HG03575 (cell line): Measurements from ENCODE around the gene PGC.

Experiments
- ATAC-seq: cut with Tn5 transposase; IDR thresholded peaks from one replicate; pipeline ENCODE4 v1.9.1; 2021; ENCODE audit not compliant: unreplicated experiment, insufficient number of reproducible peaks, low FRiP score; ENCODE audit errors: extremely low read depth

PGC gene

GRCh38 chr6:41733707-41734665 is 13.2 kb downstream of the PGC start:
- ATAC-seq, result no peak

DNA sequence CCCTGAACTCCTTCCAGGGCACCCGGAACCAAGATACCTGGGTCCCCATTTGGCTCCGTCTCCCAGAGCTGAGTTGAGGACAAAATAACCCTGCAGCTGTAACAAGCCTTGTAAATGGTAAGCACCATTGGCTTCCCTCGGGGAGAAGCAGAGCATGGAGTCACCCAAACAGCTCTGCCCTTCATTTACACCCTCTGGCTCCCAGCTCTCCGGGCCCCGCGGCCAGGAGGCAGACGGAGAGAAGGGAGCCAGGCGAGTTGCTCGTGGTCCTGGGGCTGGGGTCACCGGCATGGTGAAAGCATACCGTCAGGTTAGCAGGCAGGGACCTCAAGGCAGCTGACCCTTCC is 13.9 kb downstream of the PGC start:
- ATAC-seq, result no peak

DNA sequence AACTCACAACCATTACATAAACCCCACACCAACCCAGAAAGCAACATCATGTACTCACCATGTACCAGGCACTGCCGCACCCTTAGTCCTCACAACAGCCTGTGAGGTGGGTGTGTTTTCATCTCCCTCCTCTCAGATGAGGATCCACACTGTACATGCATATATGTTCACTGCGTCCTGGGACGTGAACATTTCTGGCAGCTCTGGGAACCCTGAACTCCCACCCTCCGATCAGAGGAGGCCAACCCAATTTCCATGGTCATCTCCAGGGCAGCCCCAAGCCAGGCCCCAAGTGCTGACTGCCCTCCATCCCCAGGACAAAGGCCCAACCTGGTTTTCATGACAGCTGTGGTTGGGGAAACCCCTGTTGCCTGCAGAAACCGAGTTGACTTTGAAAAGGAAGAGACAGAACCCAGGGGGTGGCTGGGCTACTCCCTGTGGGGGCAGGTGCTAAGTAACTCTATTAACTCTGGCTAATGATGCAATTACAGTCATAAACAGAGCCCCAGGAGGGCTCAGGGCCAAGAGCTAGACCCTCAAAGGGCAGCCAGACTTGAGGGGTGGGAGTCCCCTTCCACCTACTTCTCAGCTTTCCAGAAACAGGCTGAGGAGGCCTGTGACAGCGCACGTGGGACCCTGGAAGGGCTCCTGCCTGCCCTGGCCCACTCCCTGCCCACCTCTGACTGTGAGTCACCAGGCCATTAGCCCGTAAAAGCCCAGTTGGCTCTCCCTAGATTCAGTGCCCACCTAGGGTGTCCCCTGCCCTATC is 14.4 kb downstream of the PGC start:
- no peak for ATAC-seq

GRCh38 chr6:41732149-41732548 is 15.0 kb downstream of the PGC start:
- no peak for ATAC-seq

- ATAC-seq, result no peak
These were observed 15.6 kb downstream of the PGC start for GRCh38 chr6:41731561-41732086.

DNA sequence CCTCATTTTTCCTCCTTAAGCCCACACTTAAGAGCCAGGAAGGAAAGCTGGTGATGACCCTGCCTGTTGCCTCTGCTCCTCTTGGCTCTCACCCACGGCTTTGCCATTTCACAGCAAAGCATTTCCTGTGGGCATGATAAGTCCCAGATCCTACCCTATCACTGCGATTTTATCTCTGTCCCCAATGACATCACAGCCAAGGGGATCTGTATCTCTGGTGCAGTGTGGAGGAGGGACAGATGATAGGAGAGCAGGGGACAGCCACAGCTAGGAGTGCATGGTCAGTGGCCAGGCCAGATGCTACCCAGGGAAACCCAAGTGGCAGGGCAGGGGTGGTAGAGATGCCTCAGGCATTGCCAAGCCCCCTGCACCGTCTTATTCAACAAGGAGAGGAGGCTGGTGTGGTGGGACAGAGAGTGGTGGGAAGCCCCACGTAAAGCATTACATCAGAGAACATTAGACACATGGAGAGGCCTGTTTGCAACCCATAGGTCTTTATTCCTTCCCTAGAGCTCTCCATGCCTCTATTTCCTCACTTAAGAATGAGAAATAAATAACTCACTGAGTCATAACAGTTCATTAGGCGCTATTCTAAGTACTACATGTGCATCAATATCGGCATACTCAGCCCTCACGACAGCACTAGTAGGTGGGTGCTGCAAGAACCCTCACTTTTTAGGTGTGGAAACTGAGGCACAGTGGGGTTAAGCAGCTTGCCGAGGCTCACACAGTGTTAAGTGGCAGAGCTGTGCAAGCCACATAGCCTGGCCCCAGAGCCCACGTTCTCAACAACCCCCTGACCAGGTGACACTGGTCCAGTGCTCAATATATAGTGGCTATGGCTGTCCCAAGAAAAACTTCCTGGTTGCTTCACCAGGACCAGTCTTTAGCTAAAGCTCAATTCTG is 16.4 kb downstream of the PGC start:
- no peak for ATAC-seq

- no peak for ATAC-seq
These were observed 17.6 kb downstream of the PGC start for GRCh38 chr6:41729624-41730023.

GRCh38 chr6:41728954-41729353 is 18.2 kb downstream of the PGC start:
- ATAC-seq, result no peak

DNA sequence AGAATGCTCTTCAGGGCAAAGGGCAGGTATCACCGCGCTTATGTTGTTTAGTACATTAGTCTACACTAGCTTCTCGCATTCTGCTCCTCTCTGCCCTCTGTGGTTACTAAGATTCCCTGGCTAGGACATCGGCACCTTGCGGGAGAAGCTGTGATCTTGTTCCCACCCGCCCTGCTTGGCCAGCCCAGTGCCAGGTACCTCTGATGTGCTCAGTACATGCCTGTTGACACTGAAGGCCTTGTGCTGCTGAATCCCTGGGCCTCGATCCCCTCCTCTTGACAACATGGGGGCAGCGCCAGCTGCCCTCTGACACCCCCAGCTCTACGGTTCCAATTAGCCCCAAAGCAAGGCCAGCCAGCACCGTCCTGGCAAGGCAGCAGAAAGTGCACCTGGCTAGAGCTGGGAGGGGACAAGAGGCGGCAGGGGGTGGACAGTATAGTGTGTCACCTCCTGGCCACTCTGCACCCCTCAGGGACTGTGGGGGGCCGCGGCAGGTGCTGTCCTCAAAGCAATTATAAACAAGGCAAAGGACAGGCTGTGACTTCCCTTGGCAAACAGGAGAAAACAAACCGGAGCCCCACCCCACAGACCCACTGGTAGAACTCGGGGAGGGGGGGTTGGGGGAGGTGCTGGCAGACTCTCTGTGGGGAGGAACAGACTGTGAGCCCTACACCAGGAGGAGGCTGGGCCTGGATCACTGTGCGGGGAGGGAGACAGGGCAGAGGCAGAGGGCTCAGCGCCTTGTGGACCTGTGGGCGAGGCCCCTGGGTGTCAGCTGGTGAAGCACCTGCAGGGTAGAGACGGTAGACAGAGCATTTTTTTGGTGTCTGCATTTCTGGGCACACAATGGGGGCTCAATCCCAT is 18.9 kb downstream of the PGC start:
- ATAC-seq, result no peak

DNA sequence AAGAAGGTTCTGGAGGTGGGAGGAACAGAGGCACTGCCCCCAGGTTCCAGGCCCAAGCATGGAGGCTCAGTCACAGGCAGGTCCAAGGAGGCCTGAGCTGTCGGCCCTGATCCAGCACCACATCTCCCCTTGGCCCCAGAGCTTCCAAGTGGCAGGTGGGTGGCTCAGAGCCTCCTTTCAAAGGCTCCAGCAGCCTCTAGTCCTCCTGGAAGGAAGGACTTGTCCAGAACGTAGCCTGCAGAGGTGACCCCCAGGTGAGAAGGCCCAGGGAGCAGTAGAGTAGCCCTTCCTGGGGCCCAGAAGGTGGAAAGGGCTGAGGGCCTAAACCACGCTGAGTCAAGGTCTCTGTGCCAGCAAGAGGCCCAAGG is 19.5 kb downstream of the PGC start:
- ATAC-seq, result no peak

DNA sequence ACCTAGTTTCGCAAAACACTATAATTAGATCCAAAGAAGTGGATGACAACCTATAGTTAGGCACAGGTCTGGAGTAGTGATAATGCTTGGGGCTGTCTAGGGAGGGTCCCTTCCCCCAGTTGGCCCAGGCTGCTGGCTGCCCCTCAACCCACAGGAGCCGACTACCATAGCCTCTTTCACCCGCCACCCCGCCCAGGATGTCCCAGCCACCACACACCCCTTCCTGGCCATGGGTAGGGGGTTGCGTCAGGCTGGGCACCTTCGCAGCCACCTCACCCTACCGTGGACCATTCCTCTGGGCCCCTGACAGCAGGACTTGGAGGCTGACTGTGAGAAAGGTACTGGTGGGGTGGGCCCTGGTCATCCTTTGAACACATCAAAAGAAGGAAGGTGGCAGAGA is 20.3 kb downstream of the PGC start:
- ATAC-seq, result no peak

DNA sequence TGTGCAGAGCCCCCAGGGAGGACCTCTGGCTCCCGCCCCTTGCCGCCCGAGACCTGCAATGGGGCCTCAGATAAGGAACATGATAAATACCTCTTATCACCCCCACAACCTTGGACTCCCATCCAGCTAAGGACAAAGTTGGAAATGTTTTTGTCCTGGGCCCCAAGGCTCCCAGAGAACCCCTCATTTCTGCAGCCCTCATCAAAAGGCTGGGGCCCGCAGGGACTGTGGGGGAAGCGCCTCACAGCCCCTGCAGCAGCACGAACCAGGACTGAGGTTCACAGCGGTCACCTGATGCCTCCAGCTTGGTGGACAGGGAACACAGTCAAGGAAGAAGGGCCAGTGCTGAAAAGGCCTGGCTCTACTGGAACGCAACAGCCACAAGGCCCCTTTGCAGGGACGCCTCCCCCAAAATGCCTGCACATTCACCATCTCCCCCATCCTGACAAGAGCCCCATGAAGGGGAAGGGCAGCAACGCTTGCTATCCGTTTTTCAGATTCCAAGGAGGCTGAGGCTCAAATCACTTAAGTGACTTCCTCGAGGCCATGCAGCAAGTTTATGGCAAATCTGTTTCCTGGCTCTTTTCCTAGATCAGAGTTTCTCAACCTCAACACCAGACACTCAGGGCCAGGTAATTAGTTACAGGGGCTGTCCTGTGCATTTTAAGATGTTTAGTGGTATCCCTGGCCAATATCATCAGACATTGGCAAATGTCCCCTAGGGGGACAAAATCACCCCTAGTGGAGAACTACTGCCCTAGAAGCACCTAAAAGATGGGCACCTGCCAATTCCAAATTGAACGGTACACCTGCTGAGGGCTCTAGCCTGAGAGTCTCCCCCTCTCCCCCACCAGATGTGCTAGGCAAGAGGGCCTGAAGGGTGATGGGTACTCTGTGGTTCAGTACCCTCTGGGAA is 22.4 kb downstream of the PGC start:
- ATAC-seq, result no peak

GRCh38 chr6:41724228-41724580 is 23.0 kb downstream of the PGC start:
- ATAC-seq, result no peak

DNA sequence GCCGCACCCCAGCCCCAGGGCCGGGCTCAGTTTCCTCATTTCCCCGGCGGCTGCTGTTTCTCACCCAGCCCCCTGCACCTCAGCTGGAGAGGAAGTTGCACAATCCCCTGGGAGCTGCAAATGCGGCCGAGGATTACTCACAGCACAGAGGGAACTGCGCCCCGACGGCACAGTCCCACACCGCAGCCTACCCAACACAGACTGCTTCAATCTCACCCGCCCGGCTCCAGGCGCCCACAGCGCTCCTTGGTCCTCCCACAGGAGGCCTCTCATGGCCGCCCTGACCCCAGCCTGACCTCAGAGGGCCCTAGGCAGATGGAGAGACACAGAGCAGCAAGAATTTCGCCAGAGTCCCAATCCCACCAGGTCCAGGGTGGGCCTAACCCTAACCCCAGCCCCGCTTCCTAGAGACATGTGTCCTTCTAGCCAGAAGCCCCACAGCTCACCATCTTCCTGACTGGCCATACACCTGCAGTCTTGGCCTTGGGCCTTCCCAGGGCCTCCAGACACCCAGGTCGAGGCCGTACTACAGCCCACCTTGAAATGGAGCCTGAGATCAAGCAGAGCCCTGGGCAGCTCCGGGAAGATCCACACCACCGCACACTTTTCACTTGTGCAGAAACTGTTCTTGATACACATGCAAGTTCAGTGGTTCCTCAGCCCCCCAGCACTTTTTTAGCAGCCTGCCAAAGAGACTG is 23.5 kb downstream of the PGC start:
- peak; percentile 38 for ATAC-seq

DNA sequence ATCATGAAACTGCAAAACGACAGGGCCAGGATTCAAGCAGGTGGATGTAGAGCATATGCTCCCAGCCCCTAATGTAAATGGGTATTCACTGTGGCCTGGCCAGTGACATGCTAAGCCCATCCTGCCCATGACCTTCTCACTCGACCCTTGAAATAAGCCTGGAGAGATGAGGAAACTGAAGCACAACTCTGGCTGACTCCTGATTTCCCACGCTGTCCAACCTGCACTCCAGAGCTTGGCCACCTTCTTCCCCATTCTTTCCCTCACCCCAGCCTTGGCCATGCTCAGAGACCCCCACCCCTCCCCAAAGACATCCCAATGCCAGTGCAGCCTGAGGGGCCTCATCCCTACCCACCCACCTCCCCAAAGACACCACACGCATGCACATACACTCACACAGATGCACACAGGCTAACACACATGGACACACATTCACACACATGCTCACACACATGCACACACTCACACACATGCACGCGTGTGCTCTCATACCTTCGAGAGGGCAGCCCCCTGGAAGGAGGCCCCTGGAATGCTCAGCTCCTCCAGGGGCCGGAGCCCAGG is 24.1 kb downstream of the PGC start:
- no peak for ATAC-seq

GRCh38 chr6:41721414-41721813 is 25.8 kb downstream of the PGC start:
- no peak for ATAC-seq

- ATAC-seq, result no peak
These were observed 26.4 kb downstream of the PGC start for GRCh38 chr6:41720783-41721182.
